Endothelial cell (in vitro differentiated cells): ENCODE measurements around the gene CMSS1. TPM values are rescaled to one million over a fixed set of nuclear protein-coding genes. Genes with fewer than 3 reads are reported as not detected.

Experiments
- DNase-seq: peaks from one replicate; pipeline ENCODE4 v3.0.0; 2021; ENCODE audit warnings: low spot score
- H3K27ac Mint-ChIP-seq: one replicate; pipeline ENCODE4 v1.8.0; 2021; ENCODE audit warnings: mixed read lengths, inconsistent platforms; ENCODE audit not compliant: unreplicated experiment
- H3K27me3 Mint-ChIP-seq: one replicate; pipeline ENCODE4 v1.8.0; 2021; ENCODE audit warnings: mild to moderate bottlenecking, moderate library complexity, mixed read lengths, inconsistent platforms; ENCODE audit not compliant: unreplicated experiment
- H3K36me3 Mint-ChIP-seq: one replicate; pipeline ENCODE4 v1.8.0; 2021; ENCODE audit warnings: mild to moderate bottlenecking, low read depth, mixed read lengths, inconsistent platforms; ENCODE audit not compliant: unreplicated experiment
- H3K4me1 Mint-ChIP-seq: one replicate; pipeline ENCODE4 v1.8.0; 2021; ENCODE audit warnings: mild to moderate bottlenecking, mixed read lengths, inconsistent platforms; ENCODE audit not compliant: unreplicated experiment
- H3K4me3 Mint-ChIP-seq: one replicate; pipeline ENCODE4 v1.8.0; 2021; ENCODE audit warnings: mild to moderate bottlenecking, mixed read lengths, inconsistent platforms; ENCODE audit not compliant: unreplicated experiment
- H3K9me3 Mint-ChIP-seq: one replicate; pipeline ENCODE4 v1.8.0; 2021; ENCODE audit warnings: mixed read lengths, inconsistent platforms; ENCODE audit not compliant: unreplicated experiment
- total RNA-seq: library from RNA; stranded (reverse); fragmentation: NEBNext Ultra II Directional; extraction: Animal tissue kit (Norgen Biotek cat#: 25700); gene quantifications from one replicate; pipeline ENCODE4 v1.2.1, GENCODE V29; 2021; ENCODE audit not compliant: unreplicated experiment
- TF ChIP-seq, protein P1 (sequence below): fragments of 200-600 bp; sonication (generic); IDR thresholded peaks from one replicate; pipeline ENCODE4 v1.5.0; 2021; ENCODE audit warnings: antibody characterized with exemption; ENCODE audit not compliant: unreplicated experiment

CMSS1 gene
- total RNA-seq, 1 donor from 2014 or later: 25.8 TPM

GRCh38 chr3:100006570-100007271 lies 189.1 kb downstream of the CMSS1 start:
- Mint-ChIP-seq H3K4me1 (peaks cover 48% of the 10 kb centered on the region), H3K9me3 (no peaks in the 10 kb centered on the region), H3K4me3 (no peak overlapping the region), H3K36me3 (no peaks in the 10 kb centered on the region), H3K27ac (no peak overlapping the region), H3K27me3 (peaks cover 3% of the 10 kb centered on the region)
- DNase-seq: no peak
- TF ChIP-seq, protein P1, sequence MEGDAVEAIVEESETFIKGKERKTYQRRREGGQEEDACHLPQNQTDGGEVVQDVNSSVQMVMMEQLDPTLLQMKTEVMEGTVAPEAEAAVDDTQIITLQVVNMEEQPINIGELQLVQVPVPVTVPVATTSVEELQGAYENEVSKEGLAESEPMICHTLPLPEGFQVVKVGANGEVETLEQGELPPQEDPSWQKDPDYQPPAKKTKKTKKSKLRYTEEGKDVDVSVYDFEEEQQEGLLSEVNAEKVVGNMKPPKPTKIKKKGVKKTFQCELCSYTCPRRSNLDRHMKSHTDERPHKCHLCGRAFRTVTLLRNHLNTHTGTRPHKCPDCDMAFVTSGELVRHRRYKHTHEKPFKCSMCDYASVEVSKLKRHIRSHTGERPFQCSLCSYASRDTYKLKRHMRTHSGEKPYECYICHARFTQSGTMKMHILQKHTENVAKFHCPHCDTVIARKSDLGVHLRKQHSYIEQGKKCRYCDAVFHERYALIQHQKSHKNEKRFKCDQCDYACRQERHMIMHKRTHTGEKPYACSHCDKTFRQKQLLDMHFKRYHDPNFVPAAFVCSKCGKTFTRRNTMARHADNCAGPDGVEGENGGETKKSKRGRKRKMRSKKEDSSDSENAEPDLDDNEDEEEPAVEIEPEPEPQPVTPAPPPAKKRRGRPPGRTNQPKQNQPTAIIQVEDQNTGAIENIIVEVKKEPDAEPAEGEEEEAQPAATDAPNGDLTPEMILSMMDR: no peak

- no peak for DNase-seq
- TF ChIP-seq, protein P1: no peak
- no peak overlapping the region for H3K27ac Mint-ChIP-seq
- H3K9me3 Mint-ChIP-seq: no peaks in the 10 kb centered on the region
- H3K4me3 Mint-ChIP-seq: no peak overlapping the region
- H3K4me1 Mint-ChIP-seq: peaks cover 48% of the 10 kb centered on the region
- H3K27me3 Mint-ChIP-seq: no peaks in the 10 kb centered on the region
- H3K36me3 Mint-ChIP-seq: no peaks in the 10 kb centered on the region
Measured at GRCh38 chr3:100007313-100007712, 189.7 kb downstream of the CMSS1 start.

- Mint-ChIP-seq H3K27ac (no peak overlapping the region), H3K9me3 (no peaks in the 10 kb centered on the region), H3K36me3 (no peaks in the 10 kb centered on the region), H3K4me1 (peaks cover 45% of the 10 kb centered on the region), H3K4me3 (no peak overlapping the region), H3K27me3 (no peaks in the 10 kb centered on the region)
- DNase-seq: no peak
- TF ChIP-seq, protein P1: no peak
Measured at GRCh38 chr3:100008081-100008698, 190.5 kb downstream of the CMSS1 start.

DNA sequence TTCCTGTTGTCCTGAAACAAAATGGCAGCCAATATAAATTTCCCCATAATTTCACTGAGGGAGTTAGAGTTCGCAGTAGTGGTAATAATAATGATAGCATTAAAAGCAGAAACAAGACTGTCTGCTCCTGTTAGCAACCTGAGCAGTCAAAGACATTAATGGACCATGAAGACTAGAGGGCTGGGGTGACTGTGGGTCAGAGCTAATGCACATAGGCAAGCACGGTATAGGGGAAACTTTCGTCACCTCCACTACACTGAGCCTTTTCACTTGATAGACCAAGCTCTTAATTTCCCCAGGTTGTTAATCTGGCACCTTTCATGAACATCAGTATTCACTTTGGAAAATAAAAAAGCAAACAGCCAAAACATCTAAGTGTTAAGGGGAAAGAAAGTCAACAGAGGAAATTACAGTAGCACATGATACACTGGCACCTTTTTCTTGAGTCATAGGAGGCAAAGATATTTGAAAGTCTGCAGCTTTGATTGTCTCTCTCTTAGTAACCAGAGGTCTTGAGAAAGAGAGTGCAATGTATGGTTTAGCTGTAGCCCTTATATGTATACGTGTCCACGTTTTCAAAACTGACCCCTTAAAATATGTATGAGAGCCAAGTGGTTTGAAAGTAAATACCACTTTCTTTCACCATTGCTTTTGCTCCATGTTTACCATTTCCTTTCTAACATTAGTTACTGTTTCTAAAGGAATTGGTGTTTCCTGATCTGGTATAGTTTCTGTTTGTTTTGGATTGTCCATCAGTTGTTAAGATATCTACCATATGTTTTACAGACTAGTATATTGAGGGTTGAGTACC lies 191.8 kb downstream of the CMSS1 start:
- H3K36me3 Mint-ChIP-seq: no peaks in the 10 kb centered on the region
- TF ChIP-seq, protein P1: no peak
- no peak overlapping the region for H3K4me3 Mint-ChIP-seq
- no peaks in the 10 kb centered on the region for H3K27me3 Mint-ChIP-seq
- H3K9me3 Mint-ChIP-seq: no peaks in the 10 kb centered on the region
- H3K4me1 Mint-ChIP-seq: peaks cover 40% of the 10 kb centered on the region
- H3K27ac Mint-ChIP-seq: peak overlapping the region; percentile 26
- no peak for DNase-seq
